Left ventricle myocardium inferior (tissue), 1 donor: ENCODE data around the gene KCMF1. TPM values are rescaled to one million over a fixed set of nuclear protein-coding genes. Genes with fewer than 3 reads are reported as not detected.

ENCODE experiments used
- DNase-seq: peaks from one replicate; pipeline ENCODE4 v3.0.0-alpha.2; 2020
- H3K27ac ChIP-seq: fragments of 200-600 bp; replicated peaks from 2 replicates; pipeline ENCODE4 v1.8.0; 2021
- H3K27me3 ChIP-seq: fragments of 200-600 bp; 2 replicates; pipeline ENCODE4 v1.8.0; 2021; ENCODE audit warnings: low read depth
- H3K36me3 ChIP-seq: fragments of 200-600 bp; 2 replicates; pipeline ENCODE4 v1.8.0; 2021
- H3K4me1 ChIP-seq: fragments of 200-600 bp; 2 replicates; pipeline ENCODE4 v1.8.0; 2021
- H3K4me3 ChIP-seq: fragments of 200-600 bp; 2 replicates; pipeline ENCODE4 v1.8.0; 2021; ENCODE audit warnings: mild to moderate bottlenecking, moderate library complexity
- H3K9me3 ChIP-seq: fragments of 200-600 bp; replicated peaks from 2 replicates; pipeline ENCODE4 v1.8.0; 2021
- CTCF ChIP-seq: fragments of 200-600 bp; IDR thresholded peaks from 2 replicates; pipeline ENCODE4 v1.8.0; 2021; ENCODE audit warnings: antibody characterized with exemption, mild to moderate bottlenecking, borderline replicate concordance
- intact Hi-C: fragments of 100-400 bp; cut with micrococcal nuclease; formaldehyde crosslinking; loops from one replicate; pipeline ENCODE4 v1.11.0; 2022
- total RNA-seq: library from RNA; stranded (reverse); fragmentation: NEBNext Ultra II Directional; extraction: Animal tissue kit (Norgen Biotek cat#: 25700); gene quantifications from one replicate; pipeline ENCODE4 v1.2.1, GENCODE V29; 2021
- donor health status: DM: no; HTN: yes; CAD: no; lungs with severe emphysema.

The KCMF1 gene
- total RNA-seq, 1 donor from 2014 or later: 90.2 TPM

GRCh38 chr2:84958135-84959059 is 12.6 kb upstream of the KCMF1 start:
- H3K4me3 ChIP-seq: no peak overlapping the region
- no peak overlapping the region for H3K27ac ChIP-seq
- H3K27me3 ChIP-seq: no peaks in the 10 kb centered on the region
- no peak for DNase-seq
- H3K4me1 ChIP-seq: peaks cover 9% of the 10 kb centered on the region
- no peaks in the 10 kb centered on the region for H3K36me3 ChIP-seq
- intact Hi-C loops: no loop called here
- no peaks in the 10 kb centered on the region for H3K9me3 ChIP-seq
- no peak for TF ChIP-seq CTCF

GRCh38 chr2:84959095-84959565 is 11.8 kb upstream of the KCMF1 start:
- Histone ChIP-seq H3K27me3 (no peaks in the 10 kb centered on the region), H3K4me1 (peaks cover 9% of the 10 kb centered on the region), H3K9me3 (no peaks in the 10 kb centered on the region), H3K27ac (no peak overlapping the region), H3K36me3 (no peaks in the 10 kb centered on the region), H3K4me3 (no peak overlapping the region)
- TF ChIP-seq CTCF: no peak
- intact Hi-C loops: no loop called here
- no peak for DNase-seq

- DNase-seq: no peak
- no peaks in the 10 kb centered on the region for H3K9me3 ChIP-seq
- intact Hi-C loops: no loop called here
- no peaks in the 10 kb centered on the region for H3K27me3 ChIP-seq
- no peak for TF ChIP-seq CTCF
- H3K27ac ChIP-seq: no peak overlapping the region
- H3K4me3 ChIP-seq: no peak overlapping the region
- H3K36me3 ChIP-seq: no peaks in the 10 kb centered on the region
- H3K4me1 ChIP-seq: peaks cover 9% of the 10 kb centered on the region
These were observed 11.1 kb upstream of the KCMF1 start for GRCh38 chr2:84959566-84960506.

- no peak for TF ChIP-seq CTCF
These were observed 8.0 kb upstream of the KCMF1 start for GRCh38 chr2:84962917-84963316.

GRCh38 chr2:84963323-84963691 is 7.7 kb upstream of the KCMF1 start:
- DNase-seq: no peak
- Histone ChIP-seq H3K4me3 (no peak overlapping the region), H3K27ac (no peak overlapping the region), H3K36me3 (peaks cover 15% of the 10 kb centered on the region), H3K9me3 (no peaks in the 10 kb centered on the region), H3K4me1 (peaks cover under 1% of the 10 kb centered on the region), H3K27me3 (no peaks in the 10 kb centered on the region)
- no peak for TF ChIP-seq CTCF
- intact Hi-C loops: no loop called here

More at GRCh38 chr2:84962917-84963316, 8.0 kb upstream of the KCMF1 start:
- intact Hi-C loops: no loop called here
- H3K27ac ChIP-seq: no peak overlapping the region
- no peaks in the 10 kb centered on the region for H3K9me3 ChIP-seq
- DNase-seq: no peak
- H3K27me3 ChIP-seq: no peaks in the 10 kb centered on the region
- peaks cover 4% of the 10 kb centered on the region for H3K4me1 ChIP-seq
- H3K36me3 ChIP-seq: peaks cover 15% of the 10 kb centered on the region
- no peak overlapping the region for H3K4me3 ChIP-seq
